Transverse colon (tissue), 4 donors: ENCODE measurements around the gene SH3TC2. TPM values are rescaled to one million over a fixed set of nuclear protein-coding genes. Genes with fewer than 3 reads are reported as not detected.

Source experiments
- DNase-seq: peaks from one replicate; pipeline ENCODE4 v3.0.0-alpha.2; 2019
- H3K27ac ChIP-seq, 4 donors: fragments of 200-600 bp; sonication (generic); 2 replicates each; pipeline ENCODE4 v1.5.1; 2016 to 2018; ENCODE audit warnings: inconsistent platforms in 4 of 4
- H3K27me3 ChIP-seq: fragments of 200-600 bp; sonication (generic); 2 replicates; pipeline ENCODE4 v1.5.1; 2017; ENCODE audit warnings: inconsistent platforms
- H3K36me3 ChIP-seq, 4 donors: fragments of 200-600 bp; sonication (generic); 2 replicates each; pipeline ENCODE4 v1.5.1; 2017 to 2019; ENCODE audit warnings: inconsistent platforms in 4 of 4
- H3K4me1 ChIP-seq, 4 donors: fragments of 200-600 bp; sonication (generic); 2 replicates each; pipeline ENCODE4 v1.5.1; 2017 to 2020; ENCODE audit warnings: inconsistent platforms in 4 of 4
- H3K4me3 ChIP-seq, 4 donors: fragments of 200-600 bp; sonication (generic); 1 replicate in 1 of 4; 2 replicates in 3 of 4; pipeline versions ENCODE4 v1.5.1 to v1.6.1; 2017 to 2019; ENCODE audit warnings: inconsistent platforms in 4 of 4
- H3K9me3 ChIP-seq, 2 donors: fragments of 200-600 bp; sonication (generic); 2 replicates each; pipeline ENCODE4 v1.5.1; 2017 to 2019; ENCODE audit warnings: inconsistent platforms in 2 of 2
- CTCF ChIP-seq, 5 experiments: fragments of 200-600 bp in 3 of 5; fragments of 450-650 bp in 2 of 5; sonication (generic) in 3 of 5; IDR thresholded peaks; 1 replicate in 2 of 5; 2 replicates in 3 of 5; pipeline ENCODE4 v1.5.1; 2016 to 2017; ENCODE audit warnings: antibody characterized with exemption in 5 of 5, inconsistent platforms in 3 of 5, mild to moderate bottlenecking in 2 of 5, moderate library complexity in 1 of 5
- EP300 ChIP-seq: sonication (generic); formaldehyde crosslinking; IDR thresholded peaks from one replicate; pipeline ENCODE4 v1.6.1; 2017; ENCODE audit warnings: antibody characterized with exemption, low read depth
- POLR2A ChIP-seq: fragments of 450-650 bp; IDR thresholded peaks from one replicate; pipeline ENCODE4 v1.6.1; 2016; ENCODE audit warnings: antibody characterized with exemption, mild to moderate bottlenecking, moderate library complexity
- POLR2AphosphoS5 ChIP-seq, 3 donors: sonication (generic); formaldehyde crosslinking; IDR thresholded peaks; one replicate each; pipeline ENCODE4 v1.6.1; 2016; ENCODE audit warnings: antibody characterized with exemption in 3 of 3
- WGBS, 2 donors: methylation state at CpG; one replicate each; pipeline ENCODE4 v1.1.5; 2018; ENCODE audit warnings: low coverage in 1 of 2; 5-methylcytosine and 5-hydroxymethylcytosine counted together
- in situ Hi-C, 4 donors: fragments of 200-750 bp; cut with MboI; loops; one replicate each; pipeline versions ENCODE4 v1.15.0 to v1.15.1; 2017; ENCODE audit warnings: low sequenced_read_pairs in 3 of 4, low pct_ligation_motif_present in 1 of 4, low pct_unique_long_range_greater_than_20kb in 1 of 4
- intact Hi-C: fragments of 100-400 bp; cut with DNase I; formaldehyde crosslinking; loops from one replicate; pipeline ENCODE4 v1.15.1; 2023; ENCODE audit warnings: low total_unique reads
- total RNA-seq, 4 donors: library from RNA; depleted of rRNA; stranded (reverse); fragments of >200 nt; gene quantifications; one replicate each; pipeline ENCODE4 v1.1.0, GENCODE V29; 2016

The SH3TC2 gene
- total RNA-seq, 4 donors from 2014 or later = 0.55 to 1.6 (median 1.5) TPM; not detected in 1

- Histone ChIP-seq H3K36me3 (no peaks in the 10 kb centered on the region), H3K27me3 (no peaks in the 10 kb centered on the region), H3K4me1 (peaks cover 4 to 34% (median 20%) of the 10 kb centered on the region in 4 donors), H3K27ac (no peak overlapping the region), H3K9me3 (no peaks in the 10 kb centered on the region), H3K4me3 (no peak overlapping the region)
- WGBS, 2 donors = 27% methylated on average over 1 of the region's 1 CpG; no CpG with 5 or more reads in 1 of the 2 donors
- peak; percentile 45 for DNase-seq
- intact Hi-C loops = no loop called here
- in situ Hi-C loops = no loop called here
- no peak for TF ChIP-seq EP300
- no peak for TF ChIP-seq POLR2A
- no peak for TF ChIP-seq POLR2AphosphoS5 (IDR thresholded peaks at IDR 0.05)
- TF ChIP-seq CTCF (IDR thresholded peaks at IDR 0.05) = no peak
Observed at GRCh38 chr5:149060325-149060724, 2.5 kb downstream of the SH3TC2 start.

GRCh38 chr5:149056616-149057165, 6.2 kb downstream of the SH3TC2 start:
- TF ChIP-seq CTCF (IDR thresholded peaks at IDR 0.05) = no peak
- H3K9me3 ChIP-seq = no peaks in the 10 kb centered on the region
- WGBS, 2 donors = 58 to 77% methylated on average over 2 to 3 of the region's 3 CpGs
- DNase-seq = no peak
- intact Hi-C loops = no loop called here
- no peak overlapping the region for H3K27ac ChIP-seq
- no peaks in the 10 kb centered on the region for H3K27me3 ChIP-seq
- H3K4me1 ChIP-seq = peaks cover 0 to 14% (median 2%) of the 10 kb centered on the region in 4 donors
- in situ Hi-C loops = no loop called here
- no peak overlapping the region for H3K4me3 ChIP-seq
- no peaks in the 10 kb centered on the region for H3K36me3 ChIP-seq

- Histone ChIP-seq H3K4me3 (no peak overlapping the region), H3K27ac (no peak overlapping the region), H3K27me3 (no peaks in the 10 kb centered on the region), H3K36me3 (no peaks in the 10 kb centered on the region), H3K4me1 (no peaks in the 10 kb centered on the region), H3K9me3 (no peaks in the 10 kb centered on the region)
- WGBS, 2 donors = 91 to 100% methylated on average over 1 to 2 of the region's 2 CpGs
- in situ Hi-C loops = no loop called here
- intact Hi-C loops = no loop called here
- TF ChIP-seq CTCF (IDR thresholded peaks at IDR 0.05) = no peak
- no peak for TF ChIP-seq EP300
- no peak for TF ChIP-seq POLR2A
- TF ChIP-seq POLR2AphosphoS5 (IDR thresholded peaks at IDR 0.05) = no peak
- no peak for DNase-seq
Observed at GRCh38 chr5:149054416-149054815, 8.4 kb downstream of the SH3TC2 start.

GRCh38 chr5:149053072-149053695, 9.7 kb downstream of the SH3TC2 start:
- Histone ChIP-seq H3K9me3 (no peaks in the 10 kb centered on the region), H3K4me3 (no peak overlapping the region), H3K4me1 (no peaks in the 10 kb centered on the region), H3K36me3 (no peaks in the 10 kb centered on the region), H3K27ac (no peak overlapping the region), H3K27me3 (no peaks in the 10 kb centered on the region)
- DNase-seq = no peak
- TF ChIP-seq POLR2AphosphoS5 (IDR thresholded peaks at IDR 0.05) (no peak), CTCF (IDR thresholded peaks at IDR 0.05) (no peak), POLR2A (no peak), EP300 (no peak)
- intact Hi-C loops = no loop called here
- WGBS, 2 donors = 49 to 72% methylated on average over 2 of the region's 2 CpGs
- in situ Hi-C loops = no loop called here
